Left ventricle myocardium superior (tissue), 1 donor: ENCODE results near the gene ORC1. TPM values are rescaled to one million over a fixed set of nuclear protein-coding genes. Genes with fewer than 3 reads are reported as not detected.

Source experiments
- ATAC-seq: fragments of 200-7000 bp; cut with Tn5 transposase; one replicate; pipeline ENCODE4 v1.9.1; 2020; ENCODE audit warnings: mild to moderate bottlenecking, moderate library complexity
- DNase-seq: peaks from one replicate; pipeline ENCODE4 v3.0.0-alpha.2; 2020
- intact Hi-C: fragments of 100-400 bp; cut with micrococcal nuclease; formaldehyde crosslinking; loops from one replicate; pipeline ENCODE4 v1.11.0; 2022
- total RNA-seq: library from RNA; stranded (reverse); fragmentation: NEBNext Ultra II Directional; extraction: Animal tissue kit (Norgen Biotek cat#: 25700); gene quantifications from one replicate; pipeline ENCODE4 v1.2.1, GENCODE V29; 2021
- donor health status: DM: no; HTN: yes; CAD: no; lungs with severe emphysema.

The ORC1 gene
- total RNA-seq, 1 donor from 2014 or later = 0.32 TPM

DNA sequence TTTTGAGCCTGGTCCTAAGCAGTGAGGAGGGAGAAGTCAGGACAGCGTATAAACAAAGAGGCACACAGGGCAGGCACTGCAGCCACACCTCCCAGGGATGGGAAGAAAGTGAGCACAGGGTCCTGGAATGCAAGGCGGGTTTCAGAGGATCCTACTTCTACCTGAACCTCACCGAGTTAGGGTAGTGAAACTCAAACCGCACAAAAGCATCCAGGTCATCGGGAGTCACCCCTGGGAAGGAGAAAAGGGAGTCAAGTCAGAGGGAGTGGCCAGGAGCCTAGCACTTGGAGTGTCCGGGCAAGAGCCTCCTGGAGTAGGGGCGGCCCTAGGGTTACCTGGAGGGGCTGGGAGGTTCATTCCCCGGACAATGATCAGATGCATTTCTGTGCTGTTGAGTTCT lies 48.8 kb downstream of the ORC1 start:
- intact Hi-C loops = no loop called here
- ATAC-seq (no peak), DNase-seq (no peak)

DNA sequence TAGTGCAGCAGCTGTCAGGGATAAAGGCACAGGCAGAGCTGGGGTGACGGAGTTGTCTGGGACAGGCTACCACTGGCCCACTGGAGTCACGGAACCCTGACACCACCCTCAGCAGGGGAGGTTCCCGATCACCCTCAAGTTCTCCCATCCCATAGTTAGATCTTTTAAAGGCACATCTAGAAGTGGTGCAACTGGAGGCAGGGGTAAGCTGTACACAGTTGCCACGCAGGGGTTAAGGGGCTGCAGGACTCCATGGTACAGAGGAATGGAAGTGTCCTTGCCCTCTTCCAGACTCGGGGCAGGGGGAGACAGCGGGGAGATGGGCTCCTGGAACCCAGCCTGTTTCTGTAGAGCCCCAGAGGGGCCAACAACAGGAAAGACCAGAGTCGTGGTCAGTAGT lies 51.5 kb downstream of the ORC1 start:
- ATAC-seq (no peak), DNase-seq (no peak)
- intact Hi-C loops = no loop called here

DNA sequence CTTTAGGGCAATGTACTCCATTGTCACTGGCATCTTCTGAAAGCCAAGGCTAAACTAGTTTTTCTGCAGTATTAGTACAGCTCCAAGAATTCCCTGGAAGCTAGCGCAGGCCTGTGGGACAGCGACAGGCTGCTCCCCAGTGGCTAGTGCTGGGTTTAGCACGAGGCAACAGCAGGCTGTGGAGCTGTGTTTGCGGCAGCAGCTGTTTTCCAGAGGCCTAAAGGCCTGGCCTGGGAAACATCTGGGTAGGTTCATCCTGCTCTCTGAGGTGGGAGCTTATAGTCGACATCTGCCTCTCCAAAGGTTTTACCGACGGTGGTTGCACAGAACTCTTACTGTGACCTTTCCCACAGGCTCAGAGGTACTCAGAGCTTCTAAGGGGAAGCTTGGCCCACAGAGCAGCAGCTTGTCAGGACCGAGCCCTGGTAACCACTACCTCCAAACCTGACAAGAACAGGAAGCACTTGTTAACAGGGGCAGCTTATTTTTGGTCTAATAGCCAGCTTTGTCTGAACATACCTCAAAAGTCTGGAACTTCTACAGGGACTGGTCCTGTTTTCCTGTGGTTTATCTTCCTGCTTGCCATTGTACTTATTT lies 55.4 kb downstream of the ORC1 start:
- ATAC-seq = peak; percentile 61
- intact Hi-C loops = no loop called here

DNA sequence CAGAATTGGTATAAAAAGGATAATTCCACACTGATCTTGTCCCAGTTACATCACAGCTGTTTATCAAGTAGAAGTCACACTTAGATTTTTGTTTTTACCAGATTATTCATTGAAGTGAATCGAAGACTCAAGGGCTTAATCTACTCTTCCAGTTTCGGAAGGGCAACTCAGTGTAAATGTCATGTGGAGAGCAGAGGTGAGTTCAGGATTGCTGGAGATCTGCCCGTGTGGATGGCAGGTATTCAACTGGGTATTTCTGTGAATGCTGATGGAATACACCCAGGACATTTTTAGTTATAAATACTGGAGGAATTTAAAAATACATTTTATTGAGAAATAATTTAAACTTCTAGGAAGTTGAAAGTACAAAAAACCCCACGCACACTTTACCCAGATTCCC lies 57.6 kb downstream of the ORC1 start:
- intact Hi-C loops = no loop called here
- DNase-seq = no peak
- no peak for ATAC-seq

More for the DNA sequence above, 55.4 kb downstream of the ORC1 start:
- no peak for DNase-seq

DNA sequence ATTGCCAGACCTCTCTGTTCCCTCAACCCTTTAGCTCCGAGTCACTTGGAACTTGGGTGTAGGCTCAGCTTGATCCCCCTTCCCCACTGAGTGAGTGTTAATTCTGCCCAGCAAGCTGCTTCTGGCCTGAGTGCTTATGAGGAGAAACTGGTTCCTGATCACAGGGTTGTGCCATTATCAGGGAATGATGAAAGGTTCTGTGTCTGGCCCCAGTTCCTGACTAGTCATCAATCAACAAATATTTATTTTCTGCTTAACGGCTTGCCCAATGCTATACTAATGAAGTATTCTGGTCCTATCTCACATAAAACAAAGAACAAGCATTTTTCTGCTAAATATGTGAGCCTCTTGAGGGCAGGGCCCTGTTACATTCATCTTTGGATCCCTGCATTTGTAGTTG lies 59.0 kb downstream of the ORC1 start:
- DNase-seq = no peak
- ATAC-seq = no peak
- intact Hi-C loops = no loop called here

DNA sequence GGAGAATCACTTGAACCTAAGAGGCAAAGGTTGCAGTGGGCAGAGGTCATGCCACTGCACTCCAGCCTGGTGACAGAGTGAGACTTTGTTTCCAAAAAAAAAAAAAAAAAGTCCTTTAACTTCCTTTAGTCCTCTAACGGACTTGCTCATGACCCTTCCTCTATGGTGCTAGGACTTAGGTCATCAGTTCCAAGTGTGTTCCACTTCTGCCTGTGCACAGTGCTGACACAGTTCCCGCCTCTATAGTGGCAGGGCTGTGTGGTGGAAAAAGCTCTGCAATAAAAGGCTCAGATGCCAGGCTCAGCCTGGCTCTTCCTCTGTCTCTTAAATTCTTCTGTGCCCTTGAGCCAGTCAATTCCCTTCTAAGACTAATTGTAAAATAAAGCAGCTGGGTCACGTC lies 60.2 kb downstream of the ORC1 start:
- intact Hi-C loops = no loop called here
- no peak for ATAC-seq
- DNase-seq = no peak

DNA sequence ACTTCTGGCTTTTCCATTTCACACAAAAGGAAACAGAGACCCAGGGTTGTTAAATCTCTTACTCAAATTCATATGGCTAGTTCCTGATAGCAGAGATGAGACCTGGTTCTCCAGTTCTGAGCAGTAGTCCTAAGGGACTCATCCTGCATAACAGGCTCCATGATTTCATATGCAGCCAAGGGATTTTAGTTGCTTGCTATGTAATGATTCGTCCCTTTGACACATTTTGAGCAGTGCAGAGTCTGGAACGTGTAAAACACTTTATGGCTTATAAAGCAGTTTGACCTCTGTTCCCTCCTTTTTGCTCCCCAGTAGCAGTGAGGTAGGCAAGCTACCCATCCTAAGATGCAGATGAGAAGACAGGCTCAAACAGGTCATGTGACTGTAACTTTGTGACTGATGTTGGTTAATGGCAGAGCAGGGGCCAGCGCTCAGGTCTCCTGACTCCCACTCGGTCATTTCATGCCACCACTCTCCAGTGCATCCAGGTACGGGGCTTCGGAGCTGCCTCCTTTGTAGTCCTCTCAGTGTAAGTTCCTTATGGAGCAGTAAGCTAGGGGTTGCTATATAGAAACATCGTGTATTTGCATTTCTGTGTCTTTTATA lies 62.5 kb downstream of the ORC1 start:
- intact Hi-C loops = no loop called here
- DNase-seq (no peak), ATAC-seq (no peak)

DNA sequence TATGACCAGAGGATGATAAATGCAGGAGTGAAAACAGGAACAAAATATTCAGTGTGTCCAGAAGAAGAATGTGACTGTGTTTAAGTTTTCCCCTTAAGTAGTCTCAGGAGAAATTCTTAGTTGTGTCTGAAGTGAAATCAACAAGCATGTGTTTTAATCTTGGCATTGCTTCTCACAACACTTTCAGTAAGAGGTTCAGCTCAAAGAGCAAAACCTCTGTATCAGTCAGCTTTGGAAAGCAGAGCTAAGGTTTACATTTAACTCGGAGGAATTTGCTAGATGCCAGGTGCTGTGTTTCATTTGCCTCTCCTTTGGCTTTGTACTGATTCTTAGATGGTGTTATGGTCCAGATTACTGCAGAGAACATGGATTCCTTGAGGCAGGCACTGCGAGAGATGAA lies 66.8 kb downstream of the ORC1 start:
- ATAC-seq (no peak), DNase-seq (no peak)
- intact Hi-C loops = no loop called here

DNA sequence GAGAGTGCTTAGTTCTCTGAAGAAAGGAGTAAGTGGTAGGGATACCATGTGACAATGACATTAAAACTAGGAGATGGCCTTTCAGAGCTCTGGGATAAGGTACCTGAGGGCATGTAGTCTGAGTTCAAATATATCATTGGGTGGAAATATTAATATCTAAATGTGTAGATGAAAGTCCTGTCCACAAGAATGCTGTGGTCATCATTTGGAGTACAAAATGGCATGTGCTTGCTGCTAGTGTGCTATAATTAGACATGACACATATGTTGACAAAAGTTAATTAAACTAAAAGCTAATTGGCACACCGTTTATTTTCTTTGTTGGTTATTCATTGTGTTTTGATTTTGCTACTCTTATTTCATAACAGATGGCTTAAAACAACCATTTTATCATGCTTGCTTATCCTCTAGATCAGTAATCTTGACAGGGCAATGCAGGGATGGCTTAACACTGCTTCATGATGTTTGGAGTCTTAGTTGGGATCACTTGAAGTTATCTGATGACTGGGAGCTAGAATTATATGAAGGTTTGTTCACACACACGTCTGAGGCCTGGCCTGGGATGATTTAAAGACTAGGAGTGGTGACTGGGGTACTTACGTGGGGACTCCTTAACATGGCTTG lies 69.2 kb downstream of the ORC1 start:
- intact Hi-C loops = no loop called here
- ATAC-seq (no peak), DNase-seq (no peak)

DNA sequence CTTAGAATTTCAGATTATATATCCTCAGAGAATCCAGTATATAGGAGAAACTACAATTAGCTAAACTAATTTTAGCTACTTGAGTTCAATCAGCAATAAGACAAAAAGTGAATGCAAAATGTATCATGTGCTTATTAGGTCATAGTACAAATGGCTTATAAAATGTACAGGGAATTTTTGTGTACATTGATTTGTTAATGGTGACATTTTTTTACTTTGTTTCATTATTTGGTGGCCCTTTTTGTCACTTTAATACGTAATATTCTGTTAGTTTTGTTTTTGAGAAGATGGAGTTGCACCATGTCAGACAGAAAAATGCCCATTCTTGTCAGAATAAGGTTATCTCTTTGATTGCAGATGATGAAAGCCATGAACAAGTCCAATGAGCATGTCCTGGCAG lies 71.8 kb downstream of the ORC1 start:
- ATAC-seq (no peak), DNase-seq (no peak)
- intact Hi-C loops = no loop called here

DNA sequence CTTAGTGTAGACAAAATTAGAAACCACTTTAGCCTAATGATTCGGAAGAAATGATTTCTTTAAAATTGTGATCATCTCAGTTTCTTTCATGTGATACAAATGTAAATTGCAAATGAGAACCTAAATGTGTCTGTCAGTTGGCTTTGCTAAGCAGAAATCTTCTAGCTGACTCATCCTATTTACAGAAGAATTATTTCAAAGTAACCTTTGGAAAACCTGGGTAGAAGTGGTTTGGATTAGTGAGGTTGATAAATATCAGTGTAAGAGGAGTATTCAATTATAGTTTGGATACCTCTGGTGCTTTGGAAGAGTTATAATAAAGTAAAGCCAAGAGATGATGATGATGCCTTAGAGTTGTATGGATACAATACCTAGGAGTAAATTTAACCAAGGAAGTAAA lies 75.6 kb downstream of the ORC1 start:
- intact Hi-C loops = no loop called here
- no peak for ATAC-seq

DNA sequence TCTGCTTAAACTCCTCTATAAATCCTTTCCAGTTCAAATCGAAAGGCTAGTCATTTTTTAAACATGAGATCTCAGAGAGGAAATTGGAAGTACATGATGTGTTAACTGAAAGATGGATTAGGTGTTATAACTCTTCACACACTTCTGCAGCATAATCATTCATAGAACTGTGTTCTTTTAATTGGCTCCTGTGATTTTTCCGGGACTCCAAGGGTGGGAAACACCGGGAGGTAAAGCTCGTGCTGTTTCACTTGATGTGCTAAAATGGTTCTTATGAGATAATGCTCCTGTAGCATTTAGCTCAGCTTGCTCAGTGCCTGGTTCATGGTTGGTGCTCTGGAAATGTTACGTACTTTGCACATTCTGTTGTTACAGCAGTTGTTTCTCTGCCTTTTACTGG lies 78.4 kb downstream of the ORC1 start:
- intact Hi-C loops = no loop called here
- DNase-seq (no peak), ATAC-seq (no peak)

More for the DNA sequence above, 75.6 kb downstream of the ORC1 start:
- no peak for DNase-seq

DNA sequence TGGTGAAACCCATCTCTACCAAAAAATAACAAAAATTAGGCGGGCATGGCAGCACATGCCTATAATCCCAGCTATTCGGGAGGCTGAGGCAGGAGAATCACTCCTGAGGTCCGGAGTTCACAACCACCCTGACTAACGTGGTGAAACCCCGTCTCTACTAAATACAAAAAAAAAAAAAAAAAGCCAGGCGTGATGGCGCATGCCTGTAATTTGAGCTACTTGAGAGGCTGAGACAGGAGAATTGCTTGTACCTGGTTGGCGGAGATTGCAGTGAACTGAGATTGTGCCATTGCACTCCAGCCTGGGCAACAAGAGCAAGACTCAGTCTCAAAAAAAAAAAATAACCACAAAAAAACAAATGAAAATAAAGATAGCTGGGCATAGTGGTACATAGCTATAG lies 80.5 kb downstream of the ORC1 start:
- intact Hi-C loops = no loop called here
- DNase-seq = no peak
- ATAC-seq = no peak

Other genes with a start within 250 kb of the ORC1 start
- 13.0 TPM for gene CC2D1B, start 38.2 kb downstream of the ORC1 start, total RNA-seq
- gene PRPF38A, start 179 bp upstream of the ORC1 start, total RNA-seq = 21.6 TPM
- 36.2 TPM for gene TUT4, start 148.7 kb upstream of the ORC1 start, total RNA-seq
- 4.2 TPM for gene GPX7, start 197.9 kb upstream of the ORC1 start, total RNA-seq
- gene SHISAL2A, start 228.7 kb upstream of the ORC1 start, total RNA-seq = not detected